ENCODE data around the gene SPRY4. TPM values are rescaled to one million over a fixed set of nuclear protein-coding genes. Genes with fewer than 3 reads are reported as not detected.

Gene SPRY4
- total RNA-seq, 1 donor = 5.4 TPM

DNA sequence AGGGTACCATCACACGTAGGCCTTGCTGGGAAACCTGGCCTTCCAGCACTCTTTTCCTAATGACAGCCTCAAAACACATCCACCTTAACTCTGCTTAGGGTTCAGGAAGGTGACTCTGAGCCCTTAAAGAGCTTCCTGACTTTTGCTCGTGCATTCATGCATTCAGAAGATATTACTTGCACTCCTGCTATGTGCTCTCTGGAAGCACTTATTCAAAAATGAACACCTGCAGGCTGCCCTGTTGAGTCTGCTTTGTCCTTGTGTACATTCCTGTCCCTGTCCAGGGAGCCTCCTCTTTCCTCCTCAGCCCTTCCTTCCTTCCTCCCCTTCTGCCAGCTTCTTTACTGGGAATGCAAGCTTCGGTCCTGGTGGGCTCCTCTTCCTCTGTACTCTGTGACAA, 61.5 kb downstream of the SPRY4 start:
- no peak overlapping the region for H2AFZ ChIP-seq (ENCODE audit: low read length)
- no peaks in the 10 kb centered on the region for H3K36me3 ChIP-seq (ENCODE audit: insufficient read depth, low read length)
- no peaks in the 10 kb centered on the region for H3K4me1 ChIP-seq (ENCODE audit: insufficient read depth, low read length)
- H3K27me3 ChIP-seq (ENCODE audit: insufficient read depth, low read length) = no peaks in the 10 kb centered on the region
- H3K79me2 ChIP-seq (ENCODE audit: insufficient read depth, low read length) = no peaks in the 10 kb centered on the region
- no peak for DNase-seq (ENCODE audit: insufficient read length, low spot score, missing footprints)
- H3K4me3 ChIP-seq (ENCODE audit: insufficient read depth, low read length) = no peak overlapping the region
- no peaks in the 10 kb centered on the region for H3K9me3 ChIP-seq (ENCODE audit: low read depth, low read length)
- H4K20me1 ChIP-seq (ENCODE audit: insufficient read depth, low read length) = no peaks in the 10 kb centered on the region
- no peak overlapping the region for H3K4me2 ChIP-seq (ENCODE audit: insufficient read depth, low read length)
- no peak for TF ChIP-seq CTCF (IDR thresholded peaks at IDR 0.05; ENCODE audit: extremely low read depth, low read depth, low read length)
- H3K27ac ChIP-seq (ENCODE audit: low read depth, low read length) = no peak overlapping the region

GRCh38 chr5:142262683-142263082, 62.1 kb downstream of the SPRY4 start:
- Histone ChIP-seq H3K36me3 (ENCODE audit: insufficient read depth, low read length) (no peaks in the 10 kb centered on the region), H3K4me1 (ENCODE audit: insufficient read depth, low read length) (no peaks in the 10 kb centered on the region), H3K79me2 (ENCODE audit: insufficient read depth, low read length) (no peaks in the 10 kb centered on the region), H3K4me2 (ENCODE audit: insufficient read depth, low read length) (no peak overlapping the region), H3K4me3 (ENCODE audit: insufficient read depth, low read length) (no peak overlapping the region), H2AFZ (ENCODE audit: low read length) (no peak overlapping the region), H3K27me3 (ENCODE audit: insufficient read depth, low read length) (no peaks in the 10 kb centered on the region), H4K20me1 (ENCODE audit: insufficient read depth, low read length) (no peaks in the 10 kb centered on the region), H3K27ac (ENCODE audit: low read depth, low read length) (no peak overlapping the region), H3K9me3 (ENCODE audit: low read depth, low read length) (no peaks in the 10 kb centered on the region)
- TF ChIP-seq CTCF (IDR thresholded peaks at IDR 0.05; ENCODE audit: extremely low read depth, low read depth, low read length) = no peak
- DNase-seq (ENCODE audit: insufficient read length, low spot score, missing footprints) = no peak

Small RNAs within 50 kb of the gene (small RNA-seq; reads per million reads assigned to genes)
- gene RF02038 = not detected
- not detected for gene RF02039

Other genes starting within 250 kb of the SPRY4 start
- 87.5 and 115 TPM in 2 replicates for gene NDFIP1, start 216.2 kb downstream of the SPRY4 start, total RNA-seq

Data from osteoblast (primary cell).